CD4-positive, alpha-beta T cell (primary cell): Measurements from ENCODE around the gene TGDS. TPM values are rescaled to one million over a fixed set of nuclear protein-coding genes. Genes with fewer than 3 reads are reported as not detected.

Source experiments
- ATAC-seq: fragments of 200-7000 bp; cut with Tn5 transposase; one replicate; pipeline ENCODE4 v1.10.0; 2022; ENCODE audit warnings: mild to moderate bottlenecking; ENCODE audit not compliant: poor library complexity
- CTCF ChIA-PET: fragments of 350-600 bp; sonication (Branson Sonifier 250); formaldehyde crosslinking; loops from one replicate; lab custom pipeline; 2021; ENCODE audit warnings: antibody characterized with exemption, inconsistent platforms; lab: Charles Lee
- POLR2A ChIA-PET: fragments of 350-600 bp; sonication (Branson Sonifier 250); formaldehyde crosslinking; loops from one replicate; lab custom pipeline; 2021; ENCODE audit warnings: antibody characterized with exemption, inconsistent platforms; lab: Charles Lee
- DNase-seq, 14 experiments: peaks; one replicate each; pipeline ENCODE4 v3.0.0-alpha.2; 2013 to 2020; ENCODE audit warnings: mixed read lengths in 2 of 14
- H3K27ac ChIP-seq, 2 donors: one replicate each; pipeline versions ENCODE4 v1.5.1 to v1.7.0; 2013; ENCODE audit warnings: low read length in 2 of 2, low read depth in 1 of 2, mild to moderate bottlenecking in 1 of 2
- H3K27me3 ChIP-seq, 2 experiments: 1 replicate in 1 of 2; 2 replicates in 1 of 2; pipeline versions ENCODE4 v1.6.1 to v1.7.0; 2013; ENCODE audit warnings: low read length in 2 of 2, control low read depth in 1 of 2, mild to moderate bottlenecking in 1 of 2, moderate library complexity in 1 of 2; ENCODE audit not compliant: insufficient read depth in 2 of 2, control insufficient read depth in 1 of 2
- H3K36me3 ChIP-seq: one replicate; pipeline ENCODE4 v1.6.1; 2013; ENCODE audit warnings: low read length, control low read depth; ENCODE audit not compliant: insufficient read depth
- H3K4me1 ChIP-seq: one replicate; pipeline ENCODE4 v1.6.1; 2013; ENCODE audit warnings: low read length, control low read depth; ENCODE audit not compliant: insufficient read depth
- H3K4me3 ChIP-seq: one replicate; pipeline ENCODE4 v1.5.1; 2013; ENCODE audit warnings: mild to moderate bottlenecking, low read length, moderate library complexity
- H3K9me3 ChIP-seq, 2 experiments: 1 replicate in 1 of 2; 2 replicates in 1 of 2; pipeline versions ENCODE4 v1.6.1 to v1.7.0; 2013; ENCODE audit warnings: low read length in 2 of 2, mild to moderate bottlenecking in 2 of 2, control low read depth in 1 of 2, moderate library complexity in 1 of 2; ENCODE audit not compliant: control insufficient read depth in 1 of 2, insufficient read depth in 1 of 2
- H3K27ac Mint-ChIP-seq: one replicate; pipeline ENCODE4 v1.8.0; 2020; ENCODE audit warnings: mixed read lengths
- H3K27me3 Mint-ChIP-seq: one replicate; pipeline ENCODE4 v1.8.0; 2021; ENCODE audit warnings: mixed read lengths
- H3K36me3 Mint-ChIP-seq: one replicate; pipeline ENCODE4 v1.8.0; 2021; ENCODE audit warnings: low read depth, mixed read lengths
- H3K4me1 Mint-ChIP-seq: one replicate; pipeline ENCODE4 v1.8.0; 2021; ENCODE audit warnings: low read depth, mixed read lengths
- H3K4me3 Mint-ChIP-seq: one replicate; pipeline ENCODE4 v1.8.0; 2020; ENCODE audit warnings: mild to moderate bottlenecking, mixed read lengths
- H3K9me3 Mint-ChIP-seq: one replicate; pipeline ENCODE4 v1.8.0; 2020; ENCODE audit warnings: mixed read lengths
- intact Hi-C, 2 experiments: fragments of 100-400 bp; cut with DNase I in 1 of 2; cut with micrococcal nuclease in 1 of 2; formaldehyde crosslinking; loops; one replicate each; pipeline versions ENCODE4 v1.15.1 to v1.9.0; 2023 to 2025; cut with DNase I, micrococcal nuclease
- total RNA-seq, 174 experiments: library from RNA in 2 of 174; stranded (reverse) in 2 of 174; gene quantifications; one replicate each; pipeline ENCODE4 v1.2.3 and lab custom pipeline; 2021 to 2026
- TF ChIP-seq, protein P1 (sequence below): fragments of 200-600 bp; IDR thresholded peaks from one replicate; pipeline ENCODE4 v1.8.0; 2022; ENCODE audit warnings: antibody characterized with exemption, mild to moderate bottlenecking

The TGDS gene
- total RNA-seq, 2 experiments from 2014 or later = 4.1 to 4.6 TPM

DNA sequence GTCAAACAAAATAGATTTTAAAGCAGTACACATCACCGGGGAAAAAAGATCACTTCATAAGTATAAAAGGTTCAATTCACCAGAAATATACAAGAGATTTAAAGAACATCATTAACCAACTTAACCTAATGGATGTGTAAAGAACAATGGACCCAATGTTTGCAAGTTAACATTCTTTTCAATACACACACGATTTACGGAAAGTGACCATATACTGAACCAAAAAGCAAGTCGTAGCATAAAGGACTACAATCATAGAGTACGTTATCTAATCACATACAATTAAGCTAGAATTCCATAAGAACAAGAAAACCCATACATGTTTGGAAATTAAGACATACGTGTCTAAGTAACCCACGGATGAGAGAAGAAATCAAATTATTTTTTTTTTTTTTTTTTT, 9.6 kb downstream of the TGDS start:
- Histone ChIP-seq H3K4me1 (peaks cover 5% of the 10 kb centered on the region), H3K9me3 (no peaks in the 10 kb centered on the region), H3K4me3 (no peak overlapping the region), H3K27me3 (no peaks in the 10 kb centered on the region), H3K36me3 (peaks cover 64% of the 10 kb centered on the region), H3K27ac (no peak overlapping the region)
- Mint-ChIP-seq H3K4me3 (no peak overlapping the region), H3K4me1 (peaks cover 23% of the 10 kb centered on the region), H3K27ac (no peak overlapping the region), H3K9me3 (no peaks in the 10 kb centered on the region), H3K36me3 (peaks cover 84% of the 10 kb centered on the region), H3K27me3 (no peaks in the 10 kb centered on the region)
- ChIA-PET POLR2A (no interaction called here), CTCF (no interaction called here)
- TF ChIP-seq, protein P1, sequence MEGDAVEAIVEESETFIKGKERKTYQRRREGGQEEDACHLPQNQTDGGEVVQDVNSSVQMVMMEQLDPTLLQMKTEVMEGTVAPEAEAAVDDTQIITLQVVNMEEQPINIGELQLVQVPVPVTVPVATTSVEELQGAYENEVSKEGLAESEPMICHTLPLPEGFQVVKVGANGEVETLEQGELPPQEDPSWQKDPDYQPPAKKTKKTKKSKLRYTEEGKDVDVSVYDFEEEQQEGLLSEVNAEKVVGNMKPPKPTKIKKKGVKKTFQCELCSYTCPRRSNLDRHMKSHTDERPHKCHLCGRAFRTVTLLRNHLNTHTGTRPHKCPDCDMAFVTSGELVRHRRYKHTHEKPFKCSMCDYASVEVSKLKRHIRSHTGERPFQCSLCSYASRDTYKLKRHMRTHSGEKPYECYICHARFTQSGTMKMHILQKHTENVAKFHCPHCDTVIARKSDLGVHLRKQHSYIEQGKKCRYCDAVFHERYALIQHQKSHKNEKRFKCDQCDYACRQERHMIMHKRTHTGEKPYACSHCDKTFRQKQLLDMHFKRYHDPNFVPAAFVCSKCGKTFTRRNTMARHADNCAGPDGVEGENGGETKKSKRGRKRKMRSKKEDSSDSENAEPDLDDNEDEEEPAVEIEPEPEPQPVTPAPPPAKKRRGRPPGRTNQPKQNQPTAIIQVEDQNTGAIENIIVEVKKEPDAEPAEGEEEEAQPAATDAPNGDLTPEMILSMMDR = no peak
- DNase-seq = no peak
- ATAC-seq = no peak
- intact Hi-C loops = no loop called here

DNA sequence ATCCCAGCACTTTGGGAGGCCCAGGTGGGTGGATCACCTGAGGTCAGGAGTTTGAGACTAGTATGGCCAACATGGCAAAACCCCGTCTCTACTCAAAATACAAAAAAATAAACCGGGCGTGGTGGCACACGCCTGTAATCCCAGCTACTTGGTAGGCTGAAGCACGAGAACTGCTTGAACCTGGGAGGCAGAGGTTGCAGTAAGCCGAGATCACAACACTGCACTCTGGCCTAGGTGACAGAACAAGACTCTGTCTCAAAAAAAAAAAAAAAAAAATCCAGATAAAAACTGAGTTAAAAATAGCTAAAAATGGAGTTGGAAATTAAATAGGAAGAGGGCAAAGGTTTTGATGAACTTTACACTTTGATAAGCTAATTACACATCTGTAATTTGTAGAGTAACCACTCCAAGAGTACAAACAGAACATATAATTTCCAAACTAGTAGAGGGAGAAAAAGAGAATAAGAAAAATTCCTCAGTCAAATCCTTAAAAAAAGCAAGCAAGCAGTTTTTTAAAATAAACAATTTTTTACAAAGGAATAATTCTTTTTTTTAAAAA, 10.3 kb downstream of the TGDS start:
- H3K27ac ChIP-seq = no peak overlapping the region
- ATAC-seq (no peak), DNase-seq (no peak)
- H3K4me3 Mint-ChIP-seq = no peak overlapping the region
- H3K4me1 Mint-ChIP-seq = peaks cover 19% of the 10 kb centered on the region
- H3K4me1 ChIP-seq = peaks cover 2% of the 10 kb centered on the region
- POLR2A ChIA-PET = no interaction called here
- no peaks in the 10 kb centered on the region for H3K27me3 Mint-ChIP-seq
- H3K9me3 Mint-ChIP-seq = no peaks in the 10 kb centered on the region
- CTCF ChIA-PET = interaction anchor here (1.0 kb wide), 1 partner anchor 36 kb away, joined by 3 read pairs; no protein-coding TSS in a partner anchor
- intact Hi-C loops = no loop called here
- TF ChIP-seq, protein P1 = no peak
- H3K27me3 ChIP-seq = no peaks in the 10 kb centered on the region
- peaks cover 84% of the 10 kb centered on the region for H3K36me3 Mint-ChIP-seq
- no peak overlapping the region for H3K27ac Mint-ChIP-seq
- H3K36me3 ChIP-seq = peaks cover 64% of the 10 kb centered on the region
- no peaks in the 10 kb centered on the region for H3K9me3 ChIP-seq
- no peak overlapping the region for H3K4me3 ChIP-seq

DNA sequence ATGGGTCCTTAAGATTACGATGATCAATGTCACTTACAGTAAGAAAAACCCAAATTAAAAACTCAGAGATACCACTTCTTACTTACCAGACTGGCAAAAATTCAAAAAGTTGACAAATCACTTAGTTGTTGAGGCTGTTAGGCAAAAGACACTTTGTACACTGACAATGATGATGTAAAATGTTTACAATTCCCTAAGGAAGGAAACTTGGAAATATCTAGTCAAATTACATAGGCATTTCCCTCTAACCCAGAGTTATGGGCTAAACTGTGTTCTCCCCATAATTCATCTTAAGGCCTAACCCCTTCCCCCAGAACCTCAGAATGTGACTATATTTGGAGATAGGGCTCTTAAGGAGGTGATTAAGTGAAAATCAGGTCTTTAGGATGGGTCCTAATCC, 12.0 kb downstream of the TGDS start:
- H3K27ac ChIP-seq = no peak overlapping the region
- H3K36me3 ChIP-seq = peaks cover 66% of the 10 kb centered on the region
- TF ChIP-seq, protein P1 = no peak
- H3K27me3 ChIP-seq = no peaks in the 10 kb centered on the region
- H3K27ac Mint-ChIP-seq = no peak overlapping the region
- peaks cover 12% of the 10 kb centered on the region for H3K4me1 Mint-ChIP-seq
- H3K4me3 ChIP-seq = no peak overlapping the region
- CTCF ChIA-PET = no interaction called here
- POLR2A ChIA-PET = no interaction called here
- H3K9me3 Mint-ChIP-seq = no peaks in the 10 kb centered on the region
- no peaks in the 10 kb centered on the region for H3K27me3 Mint-ChIP-seq
- no peaks in the 10 kb centered on the region for H3K9me3 ChIP-seq
- H3K36me3 Mint-ChIP-seq = peaks cover 88% of the 10 kb centered on the region
- ATAC-seq (no peak), DNase-seq (no peak)
- no peak overlapping the region for H3K4me3 Mint-ChIP-seq
- intact Hi-C loops = no loop called here
- no peaks in the 10 kb centered on the region for H3K4me1 ChIP-seq
